CD4-positive, alpha-beta T cell treated with Interleukin-17A for 1 hour (primary cell): Measurements from ENCODE around the gene PARD3.
"Not testable (repeated sequence)": the region's sequence is repeated elsewhere in the genome, so short reads cannot be mapped to it uniquely, and the experiment has no call there.

Source experiments
- DNase-seq: peaks from one replicate; pipeline ENCODE4 v3.0.0-alpha.2; 2020

PARD3 gene

GRCh38 chr10:34364253-34365037 lies 450.7 kb downstream of the PARD3 start:
- DNase-seq = no peak

GRCh38 chr10:34360984-34361383 lies 454.1 kb downstream of the PARD3 start:
- no peak for DNase-seq

GRCh38 chr10:34359435-34359813 lies 455.7 kb downstream of the PARD3 start:
- no peak for DNase-seq

- DNase-seq = no peak
Observed at GRCh38 chr10:34358729-34359434, 456.2 kb downstream of the PARD3 start.

- no peak for DNase-seq
Observed at GRCh38 chr10:34356463-34356862, 458.6 kb downstream of the PARD3 start.

- not testable (repeated sequence) for DNase-seq
Observed at GRCh38 chr10:34353530-34353929, 461.6 kb downstream of the PARD3 start.

- DNase-seq = not testable (repeated sequence)
Observed at GRCh38 chr10:34352599-34353204, 462.4 kb downstream of the PARD3 start.

GRCh38 chr10:34351161-34351560 lies 463.9 kb downstream of the PARD3 start:
- no peak for DNase-seq

- DNase-seq = no peak
Observed at GRCh38 chr10:34348917-34349485, 466.1 kb downstream of the PARD3 start.

GRCh38 chr10:34348021-34348420 lies 467.1 kb downstream of the PARD3 start:
- no peak for DNase-seq

- no peak for DNase-seq
Observed at GRCh38 chr10:34347131-34347530, 468.0 kb downstream of the PARD3 start.

- no peak for DNase-seq
Observed at GRCh38 chr10:34346516-34347100, 468.5 kb downstream of the PARD3 start.

- no peak for DNase-seq
Observed at GRCh38 chr10:34345383-34345782, 469.7 kb downstream of the PARD3 start.

- no peak for DNase-seq
Observed at GRCh38 chr10:34343764-34344163, 471.3 kb downstream of the PARD3 start.

- no peak for DNase-seq
Observed at GRCh38 chr10:34341473-34341872, 473.6 kb downstream of the PARD3 start.

- DNase-seq = no peak
Observed at GRCh38 chr10:34340934-34341333, 474.2 kb downstream of the PARD3 start.

GRCh38 chr10:34339816-34340553 lies 475.1 kb downstream of the PARD3 start:
- no peak for DNase-seq

- DNase-seq = no peak
Observed at GRCh38 chr10:34337917-34338316, 477.2 kb downstream of the PARD3 start.

GRCh38 chr10:34335960-34336690 lies 479.0 kb downstream of the PARD3 start:
- DNase-seq = no peak

GRCh38 chr10:34334908-34335307 lies 480.2 kb downstream of the PARD3 start:
- no peak for DNase-seq

GRCh38 chr10:34333513-34333912 lies 481.6 kb downstream of the PARD3 start:
- no peak for DNase-seq

GRCh38 chr10:34327184-34327583 lies 487.9 kb downstream of the PARD3 start:
- DNase-seq = no peak
